Measurements from ENCODE around the gene CFDP1. TPM values are rescaled to one million over a fixed set of nuclear protein-coding genes. Genes with fewer than 3 reads are reported as not detected.
"Not testable (repeated sequence)": the region's sequence is repeated elsewhere in the genome, so short reads cannot be mapped to it uniquely, and the experiment has no call there.

Gene CFDP1
- total RNA-seq, 1 experiment from 2014 or later = 77.6 TPM

GRCh38 chr16:75280331-75280804 lies 152.9 kb downstream of the CFDP1 start:
- TF ChIP-seq, protein P1, sequence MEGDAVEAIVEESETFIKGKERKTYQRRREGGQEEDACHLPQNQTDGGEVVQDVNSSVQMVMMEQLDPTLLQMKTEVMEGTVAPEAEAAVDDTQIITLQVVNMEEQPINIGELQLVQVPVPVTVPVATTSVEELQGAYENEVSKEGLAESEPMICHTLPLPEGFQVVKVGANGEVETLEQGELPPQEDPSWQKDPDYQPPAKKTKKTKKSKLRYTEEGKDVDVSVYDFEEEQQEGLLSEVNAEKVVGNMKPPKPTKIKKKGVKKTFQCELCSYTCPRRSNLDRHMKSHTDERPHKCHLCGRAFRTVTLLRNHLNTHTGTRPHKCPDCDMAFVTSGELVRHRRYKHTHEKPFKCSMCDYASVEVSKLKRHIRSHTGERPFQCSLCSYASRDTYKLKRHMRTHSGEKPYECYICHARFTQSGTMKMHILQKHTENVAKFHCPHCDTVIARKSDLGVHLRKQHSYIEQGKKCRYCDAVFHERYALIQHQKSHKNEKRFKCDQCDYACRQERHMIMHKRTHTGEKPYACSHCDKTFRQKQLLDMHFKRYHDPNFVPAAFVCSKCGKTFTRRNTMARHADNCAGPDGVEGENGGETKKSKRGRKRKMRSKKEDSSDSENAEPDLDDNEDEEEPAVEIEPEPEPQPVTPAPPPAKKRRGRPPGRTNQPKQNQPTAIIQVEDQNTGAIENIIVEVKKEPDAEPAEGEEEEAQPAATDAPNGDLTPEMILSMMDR (IDR thresholded peaks at IDR 0.05; ENCODE audit: insufficient read depth in 1 of 2, low read depth in 1 of 2, low read length in 1 of 2, severe bottlenecking in 1 of 2, unreplicated experiment in 1 of 2) = no peak
- Mint-ChIP-seq H3K27ac (ENCODE audit: unreplicated experiment) (peak overlapping the region; percentile 39), H3K27me3 (ENCODE audit: insufficient read depth, unreplicated experiment) (no peaks in the 10 kb centered on the region), H3K4me1 (ENCODE audit: low read depth, unreplicated experiment) (no peaks in the 10 kb centered on the region), H3K4me3 (ENCODE audit: unreplicated experiment) (no peak overlapping the region), H3K36me3 (ENCODE audit: insufficient read depth, unreplicated experiment) (peaks cover under 1% of the 10 kb centered on the region), H3K9me3 (ENCODE audit: unreplicated experiment) (no peaks in the 10 kb centered on the region)
- no TSS peak for BruUV-seq (replicated peaks)
- DNase-seq = no peak
- intact Hi-C loops (cut with micrococcal nuclease; ENCODE audit: unreplicated experiment) = loop anchor here (2.0 kb wide), 1 partner anchor 24 kb away; no protein-coding TSS in a partner anchor
- Histone ChIP-seq H3K4me3 (ENCODE audit: low read depth, low read length) (no peak overlapping the region), H3K27me3 (replicated peaks; ENCODE audit: control insufficient read depth, insufficient read depth, low read length) (no peaks in the 10 kb centered on the region), H3K36me3 (ENCODE audit: control insufficient read depth, insufficient read depth, low read length) (peaks cover 1% of the 10 kb centered on the region; the same call in 1 of the 2 replicates), H3K4me1 (no peaks in the 10 kb centered on the region), H3K9me3 (no peaks in the 10 kb centered on the region)
- ChIA-PET POLR2A (no interaction called here), CTCF (no interaction called here)

DNA sequence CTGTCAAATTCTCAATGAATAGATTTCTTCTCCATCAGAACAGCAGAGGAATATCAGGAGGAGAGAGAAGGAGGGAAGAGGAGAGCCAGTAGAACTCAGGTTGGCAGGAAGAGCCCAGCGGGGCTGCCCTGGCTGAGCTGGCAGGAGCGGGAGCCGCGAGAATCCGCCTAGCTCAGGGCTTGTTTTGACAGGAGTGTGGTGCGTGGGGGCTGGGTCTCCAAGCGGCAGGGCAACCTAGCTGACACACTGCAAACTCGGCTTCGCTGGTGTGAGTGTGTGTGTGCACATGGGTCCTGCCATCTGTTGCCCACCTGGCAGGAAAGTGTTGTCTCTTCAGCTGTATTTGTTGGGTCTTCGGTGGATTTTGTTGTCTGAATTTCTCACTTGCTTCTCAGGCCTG lies 154.0 kb downstream of the CFDP1 start:
- CTCF ChIA-PET = interaction anchor here (1.0 kb wide), 1 partner anchor 13 kb away, joined by 4 read pairs; no protein-coding TSS in a partner anchor
- no peaks in the 10 kb centered on the region for H3K27me3 Mint-ChIP-seq (ENCODE audit: insufficient read depth, unreplicated experiment)
- TF ChIP-seq, protein P1 (IDR thresholded peaks at IDR 0.05; ENCODE audit: insufficient read depth in 1 of 2, low read depth in 1 of 2, low read length in 1 of 2, severe bottlenecking in 1 of 2, unreplicated experiment in 1 of 2) = no peak
- Histone ChIP-seq H3K4me1 (no peaks in the 10 kb centered on the region), H3K9me3 (no peaks in the 10 kb centered on the region), H3K4me3 (ENCODE audit: low read depth, low read length) (no peak overlapping the region), H3K36me3 (ENCODE audit: control insufficient read depth, insufficient read depth, low read length) (no peaks in the 10 kb centered on the region), H3K27me3 (replicated peaks; ENCODE audit: control insufficient read depth, insufficient read depth, low read length) (no peaks in the 10 kb centered on the region)
- intact Hi-C loops (cut with micrococcal nuclease; ENCODE audit: unreplicated experiment) = no loop called here
- no peak for DNase-seq
- no peaks in the 10 kb centered on the region for H3K9me3 Mint-ChIP-seq (ENCODE audit: unreplicated experiment)
- H3K4me1 Mint-ChIP-seq (ENCODE audit: low read depth, unreplicated experiment) = no peaks in the 10 kb centered on the region
- BruUV-seq (replicated peaks) = no TSS peak
- POLR2A ChIA-PET = no interaction called here
- H3K36me3 Mint-ChIP-seq (ENCODE audit: insufficient read depth, unreplicated experiment) = no peaks in the 10 kb centered on the region
- H3K27ac Mint-ChIP-seq (ENCODE audit: unreplicated experiment) = no peak overlapping the region
- H3K4me3 Mint-ChIP-seq (ENCODE audit: unreplicated experiment) = no peak overlapping the region

DNA sequence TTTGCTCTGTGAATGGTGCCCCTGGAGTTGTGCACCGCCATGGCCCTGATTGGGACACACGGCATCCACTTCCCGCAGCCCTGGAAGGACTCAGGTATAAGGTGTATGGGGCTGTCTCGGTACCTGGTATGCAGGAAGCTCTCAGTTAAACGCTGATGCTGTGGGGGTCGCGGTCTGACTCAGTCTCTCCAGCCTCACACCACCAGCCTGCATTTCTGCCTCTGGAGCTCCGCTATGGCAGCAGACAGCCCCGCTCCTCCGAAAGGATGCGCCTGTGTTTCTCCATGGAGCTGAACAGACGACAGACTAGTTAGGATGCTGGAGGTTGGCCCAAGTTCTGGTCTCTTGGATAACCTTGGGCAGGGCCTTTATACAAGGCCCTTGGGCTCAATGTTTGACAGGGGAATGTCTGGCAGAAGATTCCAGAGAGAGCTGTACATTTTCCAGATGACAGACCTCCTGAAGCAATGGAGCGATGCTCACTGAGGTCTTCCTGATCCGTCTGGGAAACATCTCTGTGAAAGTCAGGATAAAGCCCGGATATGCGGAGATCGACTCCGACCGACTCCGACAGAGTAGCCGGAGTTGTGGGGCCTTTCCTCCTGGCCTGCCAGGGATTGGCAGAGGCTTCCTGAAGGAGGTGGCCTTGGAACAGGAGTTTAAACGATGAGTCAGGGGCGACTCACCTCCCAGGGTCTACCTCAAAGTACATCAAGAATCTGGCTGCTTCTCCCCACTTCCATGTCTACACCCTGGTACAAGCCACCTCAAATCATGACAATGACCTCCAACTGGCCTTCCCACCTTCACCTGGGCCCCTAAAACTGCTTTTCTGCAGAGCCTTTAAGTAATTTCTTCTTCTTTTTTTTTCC lies 160.0 kb downstream of the CFDP1 start:
- H3K27ac Mint-ChIP-seq (ENCODE audit: unreplicated experiment) = no peak overlapping the region
- H3K9me3 Mint-ChIP-seq (ENCODE audit: unreplicated experiment) = no peaks in the 10 kb centered on the region
- no peak for DNase-seq
- CTCF ChIA-PET = no interaction called here
- Histone ChIP-seq H3K9me3 (no peaks in the 10 kb centered on the region), H3K4me3 (ENCODE audit: low read depth, low read length) (no peak overlapping the region), H3K36me3 (ENCODE audit: control insufficient read depth, insufficient read depth, low read length) (no peaks in the 10 kb centered on the region), H3K27me3 (replicated peaks; ENCODE audit: control insufficient read depth, insufficient read depth, low read length) (no peaks in the 10 kb centered on the region), H3K4me1 (0 out of 2 replicates have a peak, but pooled peaks cover 4% of the 10 kb centered on the region)
- no peaks in the 10 kb centered on the region for H3K27me3 Mint-ChIP-seq (ENCODE audit: insufficient read depth, unreplicated experiment)
- H3K4me3 Mint-ChIP-seq (ENCODE audit: unreplicated experiment) = no peak overlapping the region
- no peaks in the 10 kb centered on the region for H3K36me3 Mint-ChIP-seq (ENCODE audit: insufficient read depth, unreplicated experiment)
- POLR2A ChIA-PET = no interaction called here
- TF ChIP-seq, protein P1 (IDR thresholded peaks at IDR 0.05; ENCODE audit: insufficient read depth in 1 of 2, low read depth in 1 of 2, low read length in 1 of 2, severe bottlenecking in 1 of 2, unreplicated experiment in 1 of 2) = no peak
- BruUV-seq (replicated peaks) = no TSS peak
- intact Hi-C loops (cut with micrococcal nuclease; ENCODE audit: unreplicated experiment) = no loop called here
- H3K4me1 Mint-ChIP-seq (ENCODE audit: low read depth, unreplicated experiment) = no peaks in the 10 kb centered on the region

DNA sequence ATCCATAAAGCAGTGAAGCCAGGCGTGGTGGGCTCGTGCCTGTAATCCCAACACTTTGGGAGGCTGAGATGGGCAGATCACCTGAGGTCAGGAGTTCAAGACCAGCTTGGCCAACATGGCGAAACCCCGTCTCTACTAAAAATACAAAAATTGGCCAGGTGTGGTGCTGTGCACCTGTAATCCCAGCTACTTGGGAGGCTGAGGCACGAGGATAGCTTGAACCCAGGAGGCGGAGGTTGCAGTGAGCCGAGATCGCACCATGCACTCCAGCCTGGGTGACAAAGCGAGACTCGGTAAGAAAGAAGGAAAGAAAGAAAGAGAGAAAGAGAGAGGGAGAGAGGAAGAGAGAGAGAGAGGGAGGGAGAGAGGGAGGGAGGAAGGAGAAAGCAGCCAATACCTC lies 160.7 kb downstream of the CFDP1 start:
- H3K36me3 ChIP-seq (ENCODE audit: control insufficient read depth, insufficient read depth, low read length); H3K4me1 Mint-ChIP-seq (ENCODE audit: low read depth, unreplicated experiment); H3K4me3 Mint-ChIP-seq (ENCODE audit: unreplicated experiment); H3K9me3 ChIP-seq; CTCF ChIA-PET; H3K27ac Mint-ChIP-seq (ENCODE audit: unreplicated experiment); H3K9me3 Mint-ChIP-seq (ENCODE audit: unreplicated experiment); intact Hi-C loops (cut with micrococcal nuclease; ENCODE audit: unreplicated experiment); H3K27me3 ChIP-seq (replicated peaks; ENCODE audit: control insufficient read depth, insufficient read depth, low read length); POLR2A ChIA-PET; DNase-seq; BruUV-seq (replicated peaks); H3K4me3 ChIP-seq (ENCODE audit: low read depth, low read length); H3K27me3 Mint-ChIP-seq (ENCODE audit: insufficient read depth, unreplicated experiment); H3K36me3 Mint-ChIP-seq (ENCODE audit: insufficient read depth, unreplicated experiment); H3K4me1 ChIP-seq: not testable (repeated sequence)

Measured in Caco-2 (cell line).